GM12874 (cell line): Measurements from ENCODE around the gene NT5DC1.

Experiments
- TF ChIP-seq, protein P1 (sequence below): IDR thresholded peaks from 2 replicates; pipeline ENCODE4 v1.5.1; 2011; ENCODE audit warnings: low read depth, mild to moderate bottlenecking, control low read depth, low read length, moderate library complexity; ENCODE audit not compliant: insufficient read depth

NT5DC1 gene

DNA sequence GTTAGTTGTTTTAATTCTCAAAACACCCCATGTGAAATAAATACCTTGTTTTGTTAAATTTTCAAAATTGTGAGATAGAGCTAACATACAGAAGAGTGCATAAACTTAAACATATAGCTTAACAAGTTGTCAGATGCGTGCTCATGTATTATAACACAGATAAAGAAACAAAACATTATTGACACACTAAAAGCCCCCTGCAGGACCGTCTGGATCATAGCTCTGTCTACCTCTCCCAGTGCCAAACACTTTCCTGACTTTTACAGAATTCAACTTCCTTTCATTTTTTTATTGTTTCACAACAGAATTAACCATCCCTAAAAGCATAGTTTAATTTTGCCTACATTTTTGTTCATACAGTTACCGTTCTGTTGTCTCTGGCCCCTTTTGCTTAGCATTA, 22.1 kb upstream of the NT5DC1 start:
- TF ChIP-seq, protein P1, sequence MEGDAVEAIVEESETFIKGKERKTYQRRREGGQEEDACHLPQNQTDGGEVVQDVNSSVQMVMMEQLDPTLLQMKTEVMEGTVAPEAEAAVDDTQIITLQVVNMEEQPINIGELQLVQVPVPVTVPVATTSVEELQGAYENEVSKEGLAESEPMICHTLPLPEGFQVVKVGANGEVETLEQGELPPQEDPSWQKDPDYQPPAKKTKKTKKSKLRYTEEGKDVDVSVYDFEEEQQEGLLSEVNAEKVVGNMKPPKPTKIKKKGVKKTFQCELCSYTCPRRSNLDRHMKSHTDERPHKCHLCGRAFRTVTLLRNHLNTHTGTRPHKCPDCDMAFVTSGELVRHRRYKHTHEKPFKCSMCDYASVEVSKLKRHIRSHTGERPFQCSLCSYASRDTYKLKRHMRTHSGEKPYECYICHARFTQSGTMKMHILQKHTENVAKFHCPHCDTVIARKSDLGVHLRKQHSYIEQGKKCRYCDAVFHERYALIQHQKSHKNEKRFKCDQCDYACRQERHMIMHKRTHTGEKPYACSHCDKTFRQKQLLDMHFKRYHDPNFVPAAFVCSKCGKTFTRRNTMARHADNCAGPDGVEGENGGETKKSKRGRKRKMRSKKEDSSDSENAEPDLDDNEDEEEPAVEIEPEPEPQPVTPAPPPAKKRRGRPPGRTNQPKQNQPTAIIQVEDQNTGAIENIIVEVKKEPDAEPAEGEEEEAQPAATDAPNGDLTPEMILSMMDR = no peak

DNA sequence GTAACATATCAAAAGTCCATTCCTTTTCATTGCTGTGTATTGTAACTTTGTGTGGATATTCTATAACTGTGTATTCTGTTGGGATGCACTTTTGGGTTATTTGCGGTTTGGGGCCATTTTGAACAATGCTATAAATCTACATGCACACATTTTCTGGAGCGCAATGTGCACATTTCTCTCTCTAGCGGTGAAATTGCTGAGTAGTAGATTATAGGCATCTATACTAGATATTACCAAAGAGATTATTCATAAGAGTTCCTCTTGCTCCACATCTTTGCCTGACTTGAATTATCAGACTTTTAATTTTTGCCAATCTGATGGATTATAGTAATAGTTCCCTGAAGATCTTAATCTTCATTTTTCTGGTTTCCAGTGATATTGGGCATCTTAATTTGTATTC, 21.7 kb upstream of the NT5DC1 start:
- TF ChIP-seq, protein P1 = no peak

DNA sequence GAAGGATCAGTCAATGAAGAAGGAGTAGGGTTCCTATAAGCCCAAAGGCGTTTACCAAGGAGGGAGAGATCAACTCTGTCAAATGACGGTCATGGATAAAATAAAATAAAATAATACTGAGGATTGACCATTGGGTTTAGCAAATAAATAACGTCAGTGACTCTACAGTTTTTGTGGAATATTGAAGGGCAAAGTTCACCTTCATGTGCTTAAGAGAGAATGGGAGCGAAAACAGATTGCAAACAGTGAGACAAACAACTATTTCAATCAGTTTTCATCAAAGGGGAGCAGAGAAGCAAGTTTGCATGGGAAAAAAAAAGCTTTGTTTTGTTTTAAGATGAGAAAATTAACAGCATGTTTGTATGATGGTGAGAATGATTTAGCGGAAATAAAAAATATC, 17.6 kb upstream of the NT5DC1 start:
- TF ChIP-seq, protein P1 = no peak

- TF ChIP-seq, protein P1 = no peak
Measured at GRCh38 chr6:116084284-116084683, 16.4 kb upstream of the NT5DC1 start.

DNA sequence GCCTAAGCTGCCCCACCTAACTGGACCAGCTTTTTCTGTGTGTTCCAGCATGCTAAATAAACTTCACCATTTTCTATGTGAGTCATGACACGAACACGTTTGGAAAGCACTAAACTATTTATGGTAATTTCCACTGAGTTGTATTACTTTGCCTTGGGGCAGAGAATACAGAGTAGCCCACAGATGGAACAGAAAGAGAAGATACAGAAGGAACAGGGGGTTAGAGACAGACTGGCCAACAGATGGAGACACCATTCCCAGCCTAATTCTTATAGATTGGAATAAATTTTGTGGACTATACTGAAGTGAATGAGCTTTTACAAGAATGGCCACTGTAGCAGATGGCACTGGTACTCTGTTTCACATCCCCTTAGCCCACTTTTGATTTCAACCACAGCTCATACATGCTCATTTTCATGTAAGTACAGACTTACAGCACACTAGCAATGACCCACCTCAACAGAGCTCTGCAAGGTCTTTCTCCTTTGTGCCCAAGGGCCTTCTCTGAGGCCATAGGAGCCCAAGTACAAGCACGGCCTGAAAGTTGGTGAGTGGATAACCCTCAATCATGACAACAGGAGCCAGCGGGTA, 13.1 kb upstream of the NT5DC1 start:
- TF ChIP-seq, protein P1 = no peak

DNA sequence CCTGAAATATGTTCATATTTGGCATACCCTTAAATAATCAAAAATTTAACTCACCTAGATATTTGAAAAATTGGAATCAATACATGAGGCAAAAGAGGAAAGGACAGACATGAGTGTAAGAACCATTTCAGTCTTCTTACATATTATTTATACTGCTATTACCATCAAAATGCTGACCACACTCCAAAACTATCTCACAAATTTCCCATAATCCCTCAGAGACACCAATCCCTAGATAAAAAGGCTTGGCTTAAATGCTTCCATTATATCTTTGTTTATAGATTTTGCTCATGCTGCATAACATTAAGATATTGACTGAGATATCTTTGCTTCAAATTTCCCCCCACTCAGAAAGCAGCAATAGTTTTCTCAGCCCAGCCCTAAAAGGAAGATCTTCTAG, 11.7 kb upstream of the NT5DC1 start:
- TF ChIP-seq, protein P1 = no peak

DNA sequence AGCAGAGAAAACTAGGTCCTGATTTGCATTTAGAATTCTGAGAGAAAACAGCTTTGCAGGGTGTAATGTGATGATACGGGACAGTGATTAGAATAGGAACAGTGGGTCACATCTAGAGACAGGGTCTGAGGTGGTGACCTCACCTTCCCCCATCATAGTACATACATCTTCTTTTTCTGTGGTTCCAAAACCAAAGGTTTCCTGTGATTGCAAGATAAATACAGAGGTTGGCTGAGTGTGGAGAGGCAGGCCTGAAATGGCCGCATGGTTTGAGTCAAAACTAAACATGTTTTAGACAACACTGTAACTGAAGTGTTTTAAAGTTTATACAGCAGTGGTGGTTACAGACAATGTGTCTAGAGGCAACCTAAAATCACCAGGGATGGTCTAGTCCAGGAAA, 10.4 kb upstream of the NT5DC1 start:
- TF ChIP-seq, protein P1 = no peak
